SK-N-SH treated with all-trans-retinoic acid at 6 μM for 48 hours (cell line): ENCODE results near the gene GTPBP1.

Source experiments
- ARNTL ChIP-seq: fragments of 450-650 bp; formaldehyde crosslinking; IDR thresholded peaks from 2 replicates; pipeline ENCODE4 v1.5.0; 2020; ENCODE audit warnings: low read depth, mild to moderate bottlenecking, moderate library complexity, borderline replicate concordance
- BACH2 ChIP-seq: fragments of 250-450 bp; sonication (Bioruptor Pico); IDR thresholded peaks from 2 replicates; pipeline ENCODE4 v1.9.0; 2021; ENCODE audit warnings: mild to moderate bottlenecking, borderline replicate concordance
- CREB5 ChIP-seq: fragments of 250-450 bp; sonication (Bioruptor Pico); IDR thresholded peaks from 2 replicates; pipeline ENCODE4 v1.5.1; 2020; ENCODE audit warnings: low read depth, mild to moderate bottlenecking, moderate library complexity
- CSRNP3 ChIP-seq: fragments of 250-450 bp; sonication (Bioruptor Pico); IDR thresholded peaks from 2 replicates; pipeline ENCODE4 v1.5.1; 2021; ENCODE audit warnings: mild to moderate bottlenecking, moderate library complexity
- ESRRG ChIP-seq: fragments of 250-450 bp; sonication (Bioruptor Pico); IDR thresholded peaks from 2 replicates; pipeline ENCODE4 v1.6.1; 2021; ENCODE audit warnings: mild to moderate bottlenecking
- POU6F1 ChIP-seq: fragments of 250-450 bp; sonication (Bioruptor Pico); IDR thresholded peaks from 2 replicates; pipeline ENCODE4 v1.8.0; 2021; ENCODE audit warnings: low read depth, mild to moderate bottlenecking, moderate library complexity, borderline replicate concordance
- SNAI2 ChIP-seq: fragments of 250-450 bp; sonication (Bioruptor Pico); IDR thresholded peaks from 2 replicates; pipeline ENCODE4 v1.5.0; 2020; ENCODE audit warnings: mild to moderate bottlenecking, moderate library complexity
- ZC3H10 ChIP-seq: fragments of 250-450 bp; sonication (Bioruptor Pico); IDR thresholded peaks from 2 replicates; pipeline ENCODE4 v1.5.1; 2021; ENCODE audit warnings: mild to moderate bottlenecking, moderate library complexity
- ZFP3 ChIP-seq: fragments of 250-450 bp; sonication (Bioruptor Pico); IDR thresholded peaks from 2 replicates; pipeline ENCODE4 v1.5.0; 2020; ENCODE audit warnings: mild to moderate bottlenecking, moderate library complexity
- ZNF70 ChIP-seq: fragments of 450-650 bp; formaldehyde crosslinking; IDR thresholded peaks from 2 replicates; pipeline ENCODE4 v1.5.0; 2020; ENCODE audit warnings: mild to moderate bottlenecking, moderate library complexity
- ZNF8 ChIP-seq: fragments of 450-650 bp; formaldehyde crosslinking; IDR thresholded peaks from 2 replicates; pipeline ENCODE4 v1.5.0; 2020; ENCODE audit warnings: mild to moderate bottlenecking, moderate library complexity

- TF ChIP-seq ZFP3 (CRISPR knock-in tag) (no peak), SNAI2 (no peak), ARNTL (CRISPR knock-in tag) (no peak), ZC3H10 (CRISPR knock-in tag) (no peak), CSRNP3 (no peak), ZNF8 (no peak), ZNF70 (CRISPR knock-in tag) (no peak), POU6F1 (no peak), ESRRG (CRISPR knock-in tag) (no peak), BACH2 (CRISPR knock-in tag) (no peak), CREB5 (no peak)
Measured at GRCh38 chr22:38757464-38757757, 51.7 kb downstream of the GTPBP1 start.
